ENCODE results near the gene CTR9.

Gene CTR9

GRCh38 chr11:10750838-10751580 is at the start of gene CTR9:
Gene CTR9 (plus strand): TSS chr11:10751246. CDS start chr11:10751413, 167 bp downstream.
- peak; percentile 32 for TF ChIP-seq CTCF (IDR thresholded peaks at IDR 0.05; ENCODE audit: low read depth, low read length, missing control alignments)
- peak within 1 kb of the TSS; percentile 68 for H3K4me3 ChIP-seq (ENCODE audit: low read depth, low read length)
- DNase-seq (ENCODE audit: low read depth), result peak; percentile 74

- DNase-seq (ENCODE audit: low read depth), result no peak
- TF ChIP-seq CTCF (IDR thresholded peaks at IDR 0.05; ENCODE audit: low read depth, low read length, missing control alignments), result no peak
- H3K4me3 ChIP-seq (ENCODE audit: low read depth, low read length), result no peak overlapping the region
Observed at GRCh38 chr11:10701982-10702381, 49.1 kb upstream of the CTR9 start.

- H3K4me3 ChIP-seq (ENCODE audit: low read depth, low read length), result no peak overlapping the region
- TF ChIP-seq CTCF (IDR thresholded peaks at IDR 0.05; ENCODE audit: low read depth, low read length, missing control alignments), result no peak
- DNase-seq (ENCODE audit: low read depth), result no peak
Observed at GRCh38 chr11:10708131-10708530, 42.9 kb upstream of the CTR9 start.

GRCh38 chr11:10709299-10710086 is 41.6 kb upstream of the CTR9 start:
- TF ChIP-seq CTCF (IDR thresholded peaks at IDR 0.05; ENCODE audit: low read depth, low read length, missing control alignments), result no peak
- no peak for DNase-seq (ENCODE audit: low read depth)
- H3K4me3 ChIP-seq (ENCODE audit: low read depth, low read length), result no peak overlapping the region

- H3K4me3 ChIP-seq (ENCODE audit: low read depth, low read length), result no peak overlapping the region
- TF ChIP-seq CTCF (IDR thresholded peaks at IDR 0.05; ENCODE audit: low read depth, low read length, missing control alignments), result no peak
- DNase-seq (ENCODE audit: low read depth), result no peak
Observed at GRCh38 chr11:10715571-10715970, 35.5 kb upstream of the CTR9 start.

- no peak overlapping the region for H3K4me3 ChIP-seq (ENCODE audit: low read depth, low read length)
- no peak for TF ChIP-seq CTCF (IDR thresholded peaks at IDR 0.05; ENCODE audit: low read depth, low read length, missing control alignments)
- no peak for DNase-seq (ENCODE audit: low read depth)
Observed at GRCh38 chr11:10716122-10716521, 34.9 kb upstream of the CTR9 start.

Data from GM12864 (cell line).